Thyroid gland (tissue), 4 donors: Measurements from ENCODE around the gene MTIF3. TPM values are rescaled to one million over a fixed set of nuclear protein-coding genes. Genes with fewer than 3 reads are reported as not detected.

Experiments
- DNase-seq, 2 donors: peaks; one replicate each; pipeline ENCODE4 v3.0.0-alpha.2; 2019
- H3K27ac ChIP-seq, 3 donors: fragments of 200-600 bp; sonication (generic); 1 replicate in 2 of 3; 2 replicates in 1 of 3; pipeline ENCODE4 v1.5.1; 2016 to 2019; ENCODE audit warnings: mild to moderate bottlenecking in 1 of 3, moderate library complexity in 1 of 3
- H3K27me3 ChIP-seq: fragments of 200-600 bp; sonication (generic); one replicate; pipeline ENCODE4 v1.5.1; 2019
- H3K36me3 ChIP-seq, 2 donors: fragments of 200-600 bp; sonication (generic); one replicate each; pipeline ENCODE4 v1.5.1; 2016 to 2019
- H3K4me1 ChIP-seq, 2 donors: fragments of 200-600 bp; sonication (generic); one replicate each; pipeline ENCODE4 v1.5.1; 2017 to 2019
- H3K4me3 ChIP-seq, 3 donors: fragments of 200-600 bp; sonication (generic); replicated peaks in 1 of 3; 1 replicate in 2 of 3; 2 replicates in 1 of 3; pipeline ENCODE4 v1.5.1; 2016; ENCODE audit warnings: mild to moderate bottlenecking in 1 of 3
- H3K9me3 ChIP-seq: fragments of 200-600 bp; sonication (generic); one replicate; pipeline ENCODE4 v1.5.1; 2017
- CTCF ChIP-seq, 6 experiments: fragments of 200-600 bp in 3 of 6; fragments of 450-650 bp in 3 of 6; sonication (generic) in 3 of 6; IDR thresholded peaks; one replicate each; pipeline ENCODE4 v1.5.1; 2016 to 2019; ENCODE audit warnings: antibody characterized with exemption in 6 of 6, mild to moderate bottlenecking in 2 of 6, inconsistent platforms in 1 of 6, moderate library complexity in 1 of 6
- POLR2A ChIP-seq, 2 donors: fragments of 450-650 bp; IDR thresholded peaks; one replicate each; pipeline ENCODE4 v1.6.1; 2017; ENCODE audit warnings: antibody characterized with exemption in 2 of 2, mild to moderate bottlenecking in 2 of 2, moderate library complexity in 1 of 2
- WGBS, 2 donors: methylation state at CpG; one replicate each; pipeline ENCODE4 v1.1.5; 2017; 5-methylcytosine and 5-hydroxymethylcytosine counted together
- intact Hi-C: fragments of 100-400 bp; cut with DNase I; formaldehyde crosslinking; loops from one replicate; pipeline ENCODE4 v1.15.1; 2023
- total RNA-seq, 4 donors: library from RNA; depleted of rRNA; stranded (reverse); fragments of >200 nt; gene quantifications; one replicate each; pipeline ENCODE4 v1.2.3, GENCODE V29; 2016

Gene MTIF3
- total RNA-seq, 4 donors from 2014 or later = 36.4 to 68.2 (median 54.8) TPM

- Histone ChIP-seq H3K36me3 (no peaks in the 10 kb centered on the region), H3K4me1 (peaks cover 14 to 18% of the 10 kb centered on the region in 2 donors), H3K27me3 (no peaks in the 10 kb centered on the region), H3K27ac (no peak overlapping the region), H3K4me3 (no peak overlapping the region), H3K9me3 (no peaks in the 10 kb centered on the region)
- 82 to 90% methylated on average over 8 of the region's 8 CpGs for WGBS, 2 donors
- intact Hi-C loops = no loop called here
- TF ChIP-seq POLR2A (IDR thresholded peaks at IDR 0.05) = no peak
- TF ChIP-seq CTCF (IDR thresholded peaks at IDR 0.05) = no peak
- DNase-seq = no peak
Measured at GRCh38 chr13:27421101-27421871, 29.1 kb downstream of the MTIF3 start.

- intact Hi-C loops = loop anchor here (10.0 kb wide), 1 partner anchor 115 kb away; no protein-coding TSS in a partner anchor
- no peaks in the 10 kb centered on the region for H3K36me3 ChIP-seq
- 91 to 95% methylated on average over 1 of the region's 1 CpG for WGBS, 2 donors
- no peak overlapping the region for H3K27ac ChIP-seq
- H3K9me3 ChIP-seq = no peaks in the 10 kb centered on the region
- no peaks in the 10 kb centered on the region for H3K27me3 ChIP-seq
- H3K4me1 ChIP-seq = peaks cover 0 to 3% of the 10 kb centered on the region in 2 donors
- TF ChIP-seq CTCF (IDR thresholded peaks at IDR 0.05) = no peak
- no peak for TF ChIP-seq POLR2A (IDR thresholded peaks at IDR 0.05)
- no peak overlapping the region for H3K4me3 ChIP-seq
- DNase-seq = no peak
Measured at GRCh38 chr13:27419328-27419727, 31.0 kb downstream of the MTIF3 start.

GRCh38 chr13:27415116-27415515 lies 35.2 kb downstream of the MTIF3 start:
- TF ChIP-seq CTCF (IDR thresholded peaks at IDR 0.05) (no peak), POLR2A (IDR thresholded peaks at IDR 0.05) (no peak)
- no peaks in the 10 kb centered on the region for H3K9me3 ChIP-seq
- WGBS, 2 donors = 73 to 90% methylated on average over 1 of the region's 1 CpG
- no peak overlapping the region for H3K4me3 ChIP-seq
- DNase-seq = no peak
- intact Hi-C loops = loop anchor here (10.0 kb wide), 1 partner anchor 120 kb away; no protein-coding TSS in a partner anchor
- no peaks in the 10 kb centered on the region for H3K4me1 ChIP-seq
- H3K27ac ChIP-seq = no peak overlapping the region
- no peaks in the 10 kb centered on the region for H3K27me3 ChIP-seq
- H3K36me3 ChIP-seq = no peaks in the 10 kb centered on the region

GRCh38 chr13:27411341-27411740 lies 39.0 kb downstream of the MTIF3 start:
- Histone ChIP-seq H3K27ac (no peak overlapping the region), H3K27me3 (no peaks in the 10 kb centered on the region), H3K4me1 (no peaks in the 10 kb centered on the region), H3K36me3 (no peaks in the 10 kb centered on the region), H3K4me3 (no peak overlapping the region), H3K9me3 (no peaks in the 10 kb centered on the region)
- 76 to 77% methylated on average over 3 of the region's 3 CpGs for WGBS, 2 donors
- no peak for DNase-seq
- no peak for TF ChIP-seq CTCF (IDR thresholded peaks at IDR 0.05)
- TF ChIP-seq POLR2A (IDR thresholded peaks at IDR 0.05) = no peak
- intact Hi-C loops = loop anchor here (10.0 kb wide), 1 partner anchor 123 kb away; no protein-coding TSS in a partner anchor

DNA sequence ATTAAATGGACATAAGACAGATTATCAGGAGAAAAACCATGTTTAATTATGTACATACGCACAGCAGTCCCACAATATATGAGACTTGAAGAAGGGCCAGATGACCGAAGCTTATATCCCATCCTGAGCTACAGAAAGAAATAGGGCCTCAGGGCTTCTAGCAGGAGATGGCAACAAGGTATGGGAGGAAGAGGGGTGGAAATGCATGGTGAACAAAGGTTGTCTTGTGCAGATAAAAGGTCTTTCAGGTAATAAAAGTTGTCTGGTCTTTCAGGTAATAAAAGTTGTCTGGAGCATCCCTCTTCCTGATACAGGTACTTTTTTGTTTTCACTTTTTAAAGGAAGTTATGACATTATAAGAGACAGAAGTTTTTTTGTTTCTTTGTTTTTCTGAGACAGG lies 41.4 kb downstream of the MTIF3 start:
- 81 to 82% methylated on average over 2 of the region's 2 CpGs for WGBS, 2 donors
- intact Hi-C loops = no loop called here

More for the DNA sequence above, 41.4 kb downstream of the MTIF3 start:
- TF ChIP-seq POLR2A (IDR thresholded peaks at IDR 0.05) (no peak), CTCF (IDR thresholded peaks at IDR 0.05) (no peak)
- H3K27me3 ChIP-seq = no peaks in the 10 kb centered on the region
- DNase-seq = no peak
- no peak overlapping the region for H3K27ac ChIP-seq
- H3K9me3 ChIP-seq = no peaks in the 10 kb centered on the region
- H3K4me3 ChIP-seq = no peak overlapping the region
- H3K36me3 ChIP-seq = no peaks in the 10 kb centered on the region
- H3K4me1 ChIP-seq = no peaks in the 10 kb centered on the region
